Measurements from ENCODE around the gene CHAF1A.

Gene CHAF1A

DNA sequence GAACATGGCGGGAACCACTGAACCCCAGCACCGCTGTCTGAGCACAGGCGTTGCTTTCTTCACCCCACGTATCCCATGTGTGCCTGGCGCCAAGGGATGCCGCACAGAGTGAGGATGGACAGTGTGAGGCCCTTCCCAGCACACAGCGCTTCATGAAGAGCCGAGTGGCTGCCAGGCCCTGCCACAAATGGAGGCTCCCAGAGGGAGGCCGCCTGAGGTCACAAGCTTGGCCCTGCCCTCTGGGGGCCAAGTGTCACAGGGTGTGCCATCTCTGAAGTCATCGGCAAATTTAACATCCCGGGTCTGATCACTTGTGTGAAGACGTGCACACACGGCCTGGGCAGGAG is 34.7 kb upstream of the CHAF1A start:
- H2AFZ ChIP-seq (ENCODE audit: low read depth, low read length): no peak overlapping the region
- H3K9ac ChIP-seq (ENCODE audit: low read depth, low read length): no peak overlapping the region
- peaks cover 71% of the 10 kb centered on the region for H4K20me1 ChIP-seq (ENCODE audit: insufficient read depth, low read length)
- H3K9me3 ChIP-seq (ENCODE audit: insufficient read depth, low read length, severe bottlenecking): no peaks in the 10 kb centered on the region
- no peaks in the 10 kb centered on the region; the same call in 1 of the 2 replicates for H3K4me1 ChIP-seq (ENCODE audit: insufficient read depth, low read length)
- no peaks in the 10 kb centered on the region for H3K27me3 ChIP-seq (ENCODE audit: insufficient read depth, low read length, poor library complexity)
- no peak overlapping the region for H3K4me2 ChIP-seq (ENCODE audit: insufficient read depth, low read length)
- TF ChIP-seq, protein P1, sequence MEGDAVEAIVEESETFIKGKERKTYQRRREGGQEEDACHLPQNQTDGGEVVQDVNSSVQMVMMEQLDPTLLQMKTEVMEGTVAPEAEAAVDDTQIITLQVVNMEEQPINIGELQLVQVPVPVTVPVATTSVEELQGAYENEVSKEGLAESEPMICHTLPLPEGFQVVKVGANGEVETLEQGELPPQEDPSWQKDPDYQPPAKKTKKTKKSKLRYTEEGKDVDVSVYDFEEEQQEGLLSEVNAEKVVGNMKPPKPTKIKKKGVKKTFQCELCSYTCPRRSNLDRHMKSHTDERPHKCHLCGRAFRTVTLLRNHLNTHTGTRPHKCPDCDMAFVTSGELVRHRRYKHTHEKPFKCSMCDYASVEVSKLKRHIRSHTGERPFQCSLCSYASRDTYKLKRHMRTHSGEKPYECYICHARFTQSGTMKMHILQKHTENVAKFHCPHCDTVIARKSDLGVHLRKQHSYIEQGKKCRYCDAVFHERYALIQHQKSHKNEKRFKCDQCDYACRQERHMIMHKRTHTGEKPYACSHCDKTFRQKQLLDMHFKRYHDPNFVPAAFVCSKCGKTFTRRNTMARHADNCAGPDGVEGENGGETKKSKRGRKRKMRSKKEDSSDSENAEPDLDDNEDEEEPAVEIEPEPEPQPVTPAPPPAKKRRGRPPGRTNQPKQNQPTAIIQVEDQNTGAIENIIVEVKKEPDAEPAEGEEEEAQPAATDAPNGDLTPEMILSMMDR (IDR thresholded peaks at IDR 0.05; ENCODE audit: borderline replicate concordance, extremely low read depth, low read length, poor library complexity, severe bottlenecking): no peak
- TF ChIP-seq EZH2 (IDR thresholded peaks at IDR 0.05; ENCODE audit: borderline replicate concordance, low read depth, low read length, severe bottlenecking): no peak
- peaks cover 48% of the 10 kb centered on the region for H3K79me2 ChIP-seq (ENCODE audit: insufficient read depth, low read length)
- ATAC-seq (ENCODE audit: insufficient read depth, low read depth): no peak
- H3K4me3 ChIP-seq (ENCODE audit: low read depth in 1 of 2, low read length in 2 of 2): no peak overlapping the region
- H3K27ac ChIP-seq (ENCODE audit: low read length): 0 out of 2 replicates have a peak overlapping the region, but pooled peaks have one; percentile 8
- H3K36me3 ChIP-seq (ENCODE audit: insufficient read depth, low read length): peaks cover 55% of the 10 kb centered on the region
- DNase-seq: no peak

DNA sequence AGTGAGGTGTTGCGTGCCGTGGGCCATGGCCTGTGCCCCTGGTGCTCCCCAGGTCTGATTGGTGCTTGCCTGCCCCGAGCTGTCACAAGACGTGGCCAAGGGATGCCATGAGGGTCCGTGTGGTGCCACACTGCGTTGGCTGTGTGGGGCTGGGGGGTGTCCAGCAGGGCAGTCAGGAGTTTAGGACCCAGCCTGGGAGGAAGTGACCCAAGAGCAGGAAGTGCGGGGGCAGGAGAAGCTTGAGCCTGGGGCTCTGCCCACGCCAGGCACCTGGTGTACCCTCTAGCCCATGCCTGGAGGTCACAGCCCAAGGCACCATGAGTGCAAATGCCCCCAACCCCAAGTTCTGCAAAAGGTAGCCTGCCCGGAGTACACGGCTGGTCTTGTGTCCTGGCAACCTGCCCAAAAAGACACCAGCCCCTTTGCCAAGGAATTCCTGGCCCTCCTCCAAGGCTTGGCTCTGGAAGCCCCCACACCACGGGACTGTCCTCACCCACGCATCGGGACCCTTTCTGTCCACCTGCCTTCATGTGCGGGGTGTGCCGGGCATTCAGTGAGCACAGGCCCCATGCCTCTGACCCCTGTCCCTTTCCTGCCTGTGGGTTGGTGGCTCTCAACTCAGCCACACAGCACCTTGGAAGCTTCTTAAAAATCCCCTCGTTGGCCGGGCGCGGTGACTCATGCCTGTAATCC is 34.2 kb upstream of the CHAF1A start:
- peaks cover 54% of the 10 kb centered on the region for H3K79me2 ChIP-seq (ENCODE audit: insufficient read depth, low read length)
- H3K9ac ChIP-seq (ENCODE audit: low read depth, low read length): no peak overlapping the region
- H3K36me3 ChIP-seq (ENCODE audit: insufficient read depth, low read length): peaks cover 50% of the 10 kb centered on the region
- DNase-seq (no peak), ATAC-seq (ENCODE audit: insufficient read depth, low read depth) (no peak)
- H3K4me2 ChIP-seq (ENCODE audit: insufficient read depth, low read length): no peak overlapping the region
- H3K9me3 ChIP-seq (ENCODE audit: insufficient read depth, low read length, severe bottlenecking): no peaks in the 10 kb centered on the region
- peaks cover 72% of the 10 kb centered on the region for H4K20me1 ChIP-seq (ENCODE audit: insufficient read depth, low read length)
- H3K4me1 ChIP-seq (ENCODE audit: insufficient read depth, low read length): no peaks in the 10 kb centered on the region; the same call in 1 of the 2 replicates
- H3K27me3 ChIP-seq (ENCODE audit: insufficient read depth, low read length, poor library complexity): no peaks in the 10 kb centered on the region
- H3K4me3 ChIP-seq (ENCODE audit: low read depth in 1 of 2, low read length in 2 of 2): no peak overlapping the region
- TF ChIP-seq, protein P1 (IDR thresholded peaks at IDR 0.05; ENCODE audit: borderline replicate concordance, extremely low read depth, low read length, poor library complexity, severe bottlenecking): no peak
- TF ChIP-seq EZH2 (IDR thresholded peaks at IDR 0.05; ENCODE audit: borderline replicate concordance, low read depth, low read length, severe bottlenecking): no peak
- no peak overlapping the region for H2AFZ ChIP-seq (ENCODE audit: low read depth, low read length)
- H3K27ac ChIP-seq (ENCODE audit: low read length): 0 out of 2 replicates have a peak overlapping the region, but pooled peaks have one; percentile 8

GRCh38 chr19:4369109-4369887 is 33.1 kb upstream of the CHAF1A start:
- no peaks in the 10 kb centered on the region for H3K27me3 ChIP-seq (ENCODE audit: insufficient read depth, low read length, poor library complexity)
- H3K4me3 ChIP-seq (ENCODE audit: low read depth in 1 of 2, low read length in 2 of 2): no peak overlapping the region

More at GRCh38 chr19:4369109-4369887, 33.1 kb upstream of the CHAF1A start:
- no peak for TF ChIP-seq EZH2 (IDR thresholded peaks at IDR 0.05; ENCODE audit: borderline replicate concordance, low read depth, low read length, severe bottlenecking)
- TF ChIP-seq, protein P1 (IDR thresholded peaks at IDR 0.05; ENCODE audit: borderline replicate concordance, extremely low read depth, low read length, poor library complexity, severe bottlenecking): no peak
- Histone ChIP-seq H3K36me3 (ENCODE audit: insufficient read depth, low read length) (peaks cover 40% of the 10 kb centered on the region), H3K4me1 (ENCODE audit: insufficient read depth, low read length) (no peaks in the 10 kb centered on the region; the same call in 1 of the 2 replicates), H2AFZ (ENCODE audit: low read depth, low read length) (no peak overlapping the region), H3K27ac (ENCODE audit: low read length) (peak overlapping the region; percentile 36; the same call in 1 of the 2 replicates), H3K9me3 (ENCODE audit: insufficient read depth, low read length, severe bottlenecking) (no peaks in the 10 kb centered on the region), H4K20me1 (ENCODE audit: insufficient read depth, low read length) (peaks cover 82% of the 10 kb centered on the region), H3K9ac (ENCODE audit: low read depth, low read length) (no peak overlapping the region), H3K4me2 (ENCODE audit: insufficient read depth, low read length) (no peak overlapping the region), H3K79me2 (ENCODE audit: insufficient read depth, low read length) (peaks cover 64% of the 10 kb centered on the region)
- DNase-seq: peak; percentile 44
- peak; percentile 66 for ATAC-seq (ENCODE audit: insufficient read depth, low read depth)
